ENCODE data around the gene STH. TPM values are rescaled to one million over a fixed set of nuclear protein-coding genes. Genes with fewer than 3 reads are reported as not detected.

STH gene
- total and polyA plus RNA-seq, 9 of the 15 experiments (the other 6 are each of a cell fraction or from before 2014, with no cell fraction given) = not detected

DNA sequence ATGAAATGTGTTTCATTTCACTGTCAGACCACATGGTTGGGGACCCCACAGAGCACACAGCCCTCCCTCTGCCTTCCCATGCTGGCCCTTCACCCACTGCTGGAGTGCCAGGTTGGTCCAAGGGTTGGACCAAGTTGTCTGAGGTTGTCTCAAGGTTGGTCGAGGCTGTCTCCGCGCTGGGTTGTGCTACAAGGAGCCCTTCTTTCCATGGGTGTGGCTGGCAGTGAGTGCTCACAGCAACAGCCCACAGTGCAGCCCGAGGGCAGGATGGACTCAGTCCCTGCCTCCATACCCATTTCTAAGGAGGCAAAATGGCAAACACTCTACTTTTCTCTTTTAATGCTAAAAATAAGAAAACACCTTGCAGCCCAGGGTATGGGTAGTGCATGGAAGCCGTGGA lies 35.8 kb upstream of the STH start (continued):
- TF ChIP-seq, protein P1, sequence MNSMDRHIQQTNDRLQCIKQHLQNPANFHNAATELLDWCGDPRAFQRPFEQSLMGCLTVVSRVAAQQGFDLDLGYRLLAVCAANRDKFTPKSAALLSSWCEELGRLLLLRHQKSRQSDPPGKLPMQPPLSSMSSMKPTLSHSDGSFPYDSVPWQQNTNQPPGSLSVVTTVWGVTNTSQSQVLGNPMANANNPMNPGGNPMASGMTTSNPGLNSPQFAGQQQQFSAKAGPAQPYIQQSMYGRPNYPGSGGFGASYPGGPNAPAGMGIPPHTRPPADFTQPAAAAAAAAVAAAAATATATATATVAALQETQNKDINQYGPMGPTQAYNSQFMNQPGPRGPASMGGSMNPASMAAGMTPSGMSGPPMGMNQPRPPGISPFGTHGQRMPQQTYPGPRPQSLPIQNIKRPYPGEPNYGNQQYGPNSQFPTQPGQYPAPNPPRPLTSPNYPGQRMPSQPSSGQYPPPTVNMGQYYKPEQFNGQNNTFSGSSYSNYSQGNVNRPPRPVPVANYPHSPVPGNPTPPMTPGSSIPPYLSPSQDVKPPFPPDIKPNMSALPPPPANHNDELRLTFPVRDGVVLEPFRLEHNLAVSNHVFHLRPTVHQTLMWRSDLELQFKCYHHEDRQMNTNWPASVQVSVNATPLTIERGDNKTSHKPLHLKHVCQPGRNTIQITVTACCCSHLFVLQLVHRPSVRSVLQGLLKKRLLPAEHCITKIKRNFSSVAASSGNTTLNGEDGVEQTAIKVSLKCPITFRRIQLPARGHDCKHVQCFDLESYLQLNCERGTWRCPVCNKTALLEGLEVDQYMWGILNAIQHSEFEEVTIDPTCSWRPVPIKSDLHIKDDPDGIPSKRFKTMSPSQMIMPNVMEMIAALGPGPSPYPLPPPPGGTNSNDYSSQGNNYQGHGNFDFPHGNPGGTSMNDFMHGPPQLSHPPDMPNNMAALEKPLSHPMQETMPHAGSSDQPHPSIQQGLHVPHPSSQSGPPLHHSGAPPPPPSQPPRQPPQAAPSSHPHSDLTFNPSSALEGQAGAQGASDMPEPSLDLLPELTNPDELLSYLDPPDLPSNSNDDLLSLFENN (IDR thresholded peaks at IDR 0.05; ENCODE audit: low read depth in 2 of 2, low read length in 2 of 2) = no peak
- TF ChIP-seq PRPF4 (IDR thresholded peaks at IDR 0.05; ENCODE audit: insufficient read depth, low read depth, low read length, poor library complexity, severe bottlenecking) = no peak
- TF ChIP-seq SPI1 (IDR thresholded peaks at IDR 0.05; ENCODE audit: borderline replicate concordance, low read depth, low read length) = no peak
- TF ChIP-seq, protein P2, sequence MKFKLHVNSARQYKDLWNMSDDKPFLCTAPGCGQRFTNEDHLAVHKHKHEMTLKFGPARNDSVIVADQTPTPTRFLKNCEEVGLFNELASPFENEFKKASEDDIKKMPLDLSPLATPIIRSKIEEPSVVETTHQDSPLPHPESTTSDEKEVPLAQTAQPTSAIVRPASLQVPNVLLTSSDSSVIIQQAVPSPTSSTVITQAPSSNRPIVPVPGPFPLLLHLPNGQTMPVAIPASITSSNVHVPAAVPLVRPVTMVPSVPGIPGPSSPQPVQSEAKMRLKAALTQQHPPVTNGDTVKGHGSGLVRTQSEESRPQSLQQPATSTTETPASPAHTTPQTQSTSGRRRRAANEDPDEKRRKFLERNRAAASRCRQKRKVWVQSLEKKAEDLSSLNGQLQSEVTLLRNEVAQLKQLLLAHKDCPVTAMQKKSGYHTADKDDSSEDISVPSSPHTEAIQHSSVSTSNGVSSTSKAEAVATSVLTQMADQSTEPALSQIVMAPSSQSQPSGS (CRISPR knock-in tag; IDR thresholded peaks at IDR 0.05) = no peak
- TF ChIP-seq HEY1 (CRISPR knock-in tag; IDR thresholded peaks at IDR 0.05; ENCODE audit: borderline replicate concordance) = no peak
- no peak for TF ChIP-seq ZNF143 (CRISPR knock-in tag; IDR thresholded peaks at IDR 0.05)
- TF ChIP-seq BDP1 (IDR thresholded peaks at IDR 0.05; ENCODE audit: insufficient read depth, insufficient read length) = no peak
- no peak for TF ChIP-seq SRSF3 (IDR thresholded peaks at IDR 0.05; ENCODE audit: insufficient read depth, low read length)

Measured in K562 (cell line).